Cortex of kidney (tissue), 1 donor: Measurements from ENCODE around the gene CD79B.
"Not testable (repeated sequence)": the region's sequence is repeated elsewhere in the genome, so short reads cannot be mapped to it uniquely, and the experiment has no call there.

Experiments used
- DNase-seq: peaks from one replicate; lab custom pipeline; 2025; lab: John Stamatoyannopoulos, UW

Gene CD79B

DNA sequence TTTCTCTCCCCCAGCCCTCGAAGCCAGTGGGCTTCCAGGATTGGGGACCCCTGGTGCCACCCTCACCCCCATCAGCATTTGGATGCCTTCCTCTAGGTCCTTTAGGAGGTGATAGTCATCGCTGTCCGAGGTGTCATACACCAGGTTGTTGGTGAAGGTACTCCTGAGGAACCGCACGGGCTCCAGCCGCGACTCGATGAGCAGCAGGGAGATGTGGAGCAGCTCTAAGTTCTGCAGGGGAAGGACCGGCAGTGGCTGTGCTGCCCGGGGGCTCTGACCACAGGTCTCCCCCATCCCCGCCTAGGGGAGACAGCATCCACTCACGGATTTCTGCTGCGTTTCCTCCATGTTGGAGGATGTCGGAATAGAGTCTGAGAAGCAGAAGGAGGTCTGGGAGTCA, 22.0 kb downstream of the CD79B start:
- no peak for DNase-seq

DNA sequence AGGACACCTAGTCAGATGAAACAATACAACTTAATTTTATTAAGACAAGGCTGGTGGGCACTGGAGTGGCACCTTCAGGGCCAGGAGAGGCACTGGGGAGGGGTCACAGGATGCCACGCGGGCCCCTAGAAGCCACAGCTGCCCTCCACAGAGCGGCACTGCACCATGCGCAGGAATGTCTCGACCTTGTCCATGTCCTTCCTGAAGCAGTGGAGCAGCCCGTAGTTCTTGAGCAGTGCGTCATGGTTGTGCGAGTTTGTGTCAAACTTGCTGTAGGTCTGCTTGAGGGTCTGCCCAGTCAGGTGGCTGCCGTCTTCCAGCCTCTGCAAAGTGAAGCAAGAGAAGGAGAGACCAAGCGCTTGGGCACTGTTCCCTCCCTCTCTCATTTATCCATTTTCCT, 22.5 kb downstream of the CD79B start:
- DNase-seq = not testable (repeated sequence)

DNA sequence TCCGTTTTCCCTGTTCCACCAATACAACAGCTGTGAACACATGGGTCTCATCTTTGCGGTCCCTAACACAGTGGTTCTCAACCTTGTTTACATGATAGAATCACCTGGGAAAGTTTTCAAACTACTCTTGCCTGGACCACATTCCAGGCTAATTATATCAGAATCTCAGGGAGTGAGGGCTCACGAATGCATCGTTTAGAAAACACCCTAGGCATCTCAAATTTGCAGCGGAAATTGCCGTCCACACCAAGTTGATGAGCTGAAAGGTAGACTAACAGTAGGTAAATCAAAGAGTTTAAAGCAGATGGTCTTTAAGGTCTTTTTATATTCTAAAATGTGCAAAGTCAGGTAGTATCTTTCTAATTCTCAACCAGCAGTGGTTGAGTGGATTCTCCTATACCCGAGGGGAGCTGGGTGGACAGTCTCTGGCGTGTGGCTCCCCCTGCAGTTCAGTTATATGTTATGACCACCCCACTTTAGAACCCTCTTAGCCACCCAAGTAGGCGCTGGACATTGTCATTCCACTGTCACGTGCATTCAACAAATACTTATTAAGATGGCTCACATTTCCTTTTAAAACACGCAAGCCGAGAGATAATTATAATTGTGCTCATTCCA, 24.9 kb downstream of the CD79B start:
- DNase-seq = not testable (repeated sequence)

DNA sequence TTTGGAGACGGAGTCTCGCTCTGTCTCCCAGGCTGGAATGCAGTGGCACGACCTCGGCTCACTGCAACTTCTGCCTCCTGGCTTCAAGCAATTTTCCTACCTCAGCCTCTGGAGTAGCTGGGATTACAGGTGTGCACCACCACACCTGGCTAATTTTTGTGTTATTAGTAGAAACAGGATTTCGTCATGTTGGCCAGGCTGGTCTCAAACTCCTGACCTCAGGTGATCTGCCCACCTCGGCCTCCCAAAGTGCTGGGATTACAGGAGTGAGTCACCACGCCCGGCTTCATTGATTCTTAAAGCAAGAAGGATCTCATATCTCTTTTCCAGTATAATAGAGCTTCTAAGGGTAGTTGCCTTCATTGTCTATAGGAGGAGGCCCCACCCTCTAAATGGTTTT, 27.3 kb downstream of the CD79B start:
- DNase-seq = not testable (repeated sequence)

DNA sequence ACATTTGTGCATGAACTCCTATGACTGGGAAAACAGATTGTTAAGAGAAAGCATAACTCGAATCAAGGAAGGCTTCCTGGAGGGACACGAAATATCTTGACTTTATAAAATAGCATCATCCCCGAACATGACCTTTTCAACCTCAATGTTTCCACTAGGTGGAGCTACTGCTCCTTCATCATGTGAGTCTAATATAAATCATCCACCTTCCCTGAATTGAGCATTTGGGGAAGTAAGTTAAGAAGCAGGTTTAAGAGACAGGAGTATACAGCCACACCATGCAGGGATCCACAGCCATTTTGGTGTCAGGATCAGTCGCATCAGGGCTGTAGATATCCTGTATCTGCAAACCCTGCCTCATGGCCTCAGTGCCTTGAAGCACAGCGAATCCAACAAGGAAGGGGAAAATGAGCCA, 28.3 kb downstream of the CD79B start:
- DNase-seq = not testable (repeated sequence)

DNA sequence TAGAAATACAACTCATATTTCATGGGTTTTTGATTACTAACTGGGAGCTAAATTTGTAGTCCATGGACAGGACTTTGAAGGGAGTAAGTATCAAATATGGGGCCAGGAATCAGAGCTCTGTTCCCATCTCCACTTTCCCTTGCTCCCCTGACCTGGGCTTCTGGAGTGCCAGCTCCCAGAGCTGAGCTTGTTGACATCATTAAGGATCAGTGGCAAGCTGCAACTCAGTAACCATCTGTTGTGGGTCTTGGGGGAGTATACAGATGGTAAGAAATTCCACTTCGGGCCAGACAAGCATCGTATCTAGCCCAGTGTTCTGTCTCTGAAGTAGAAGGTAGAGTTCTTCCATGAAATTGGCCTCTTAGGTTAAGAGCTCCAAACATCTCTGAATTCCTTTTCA, 30.2 kb downstream of the CD79B start:
- DNase-seq = not testable (repeated sequence)

DNA sequence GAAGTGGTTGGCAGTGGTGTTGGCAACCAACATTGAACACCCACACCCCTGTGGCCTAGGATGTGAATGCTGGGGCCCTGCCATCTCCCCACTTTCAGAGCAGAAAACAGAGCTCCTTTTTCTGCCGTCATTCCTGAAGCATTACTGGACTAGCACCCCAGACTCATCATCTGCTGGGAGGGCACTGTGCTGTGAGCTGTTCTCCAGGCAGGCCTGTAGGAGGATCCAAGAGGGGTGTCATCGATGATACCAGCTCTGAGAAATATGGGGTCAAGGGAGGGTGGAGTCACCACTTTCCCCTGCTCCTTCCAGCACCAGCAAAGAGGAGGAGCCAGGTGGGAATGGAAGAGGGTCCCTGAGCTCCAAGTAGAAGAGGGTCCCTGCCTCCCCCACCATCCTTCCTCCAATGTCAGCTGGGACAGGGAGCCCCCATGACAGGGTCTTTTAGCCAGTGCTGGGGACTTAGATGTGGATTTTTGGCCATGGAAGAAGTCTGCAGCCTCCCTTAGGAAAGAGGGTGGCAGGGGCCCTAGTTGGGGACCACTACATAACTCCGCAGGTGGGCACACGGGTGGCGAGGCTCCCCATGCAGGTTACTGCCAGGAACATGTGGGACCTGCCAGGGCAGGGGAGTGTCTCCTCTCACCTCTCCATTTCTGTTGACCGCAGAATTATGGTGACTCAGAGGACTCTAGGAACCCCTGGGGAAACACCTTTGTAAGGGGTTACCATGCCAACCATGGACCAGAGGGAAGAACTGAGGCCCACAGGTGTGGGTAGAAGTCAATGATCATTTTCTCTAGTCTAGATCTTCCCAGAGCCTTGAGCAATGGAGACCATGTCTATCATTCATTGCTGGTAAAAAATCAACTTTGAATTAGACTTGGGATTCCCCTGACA, 33.0 kb downstream of the CD79B start:
- DNase-seq = not testable (repeated sequence)

DNA sequence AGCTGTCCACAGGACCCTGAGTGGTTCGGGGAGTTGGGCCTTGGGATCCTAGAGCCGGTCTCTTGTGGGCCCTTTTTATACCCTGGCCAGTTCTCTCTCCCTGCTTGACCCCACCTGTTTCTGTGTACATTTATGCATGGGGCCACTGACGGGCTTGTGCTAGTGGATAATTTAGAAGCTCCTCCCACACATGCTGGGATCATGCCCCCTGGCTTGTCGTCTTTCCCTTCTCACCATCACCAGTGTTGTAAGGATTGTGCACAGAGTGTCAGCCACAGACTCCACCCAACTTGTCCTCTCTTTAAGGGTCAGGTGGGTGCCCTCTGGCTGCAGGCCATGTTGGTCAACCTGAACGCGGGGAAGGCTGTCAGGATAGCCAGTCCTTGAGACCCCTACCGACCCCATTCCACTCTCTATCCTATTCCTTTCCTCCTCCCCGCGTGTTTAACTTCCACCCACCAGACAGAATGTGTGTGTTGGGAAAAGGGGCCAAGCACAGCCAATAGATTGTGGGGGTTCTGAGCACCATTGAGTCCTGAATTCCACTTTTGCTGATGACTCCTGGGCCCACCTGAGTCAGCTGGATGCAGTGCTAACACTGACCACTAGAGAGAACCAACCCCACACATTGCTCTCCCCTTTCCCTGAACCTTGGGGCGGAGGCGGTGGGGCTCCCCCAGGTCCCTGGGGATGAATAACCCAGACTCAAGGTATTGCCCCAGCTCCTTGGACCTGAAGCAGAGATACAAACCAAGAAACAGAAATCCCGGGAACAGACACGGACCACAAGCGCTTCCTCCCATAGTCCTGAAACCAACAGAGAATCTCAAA, 35.4 kb downstream of the CD79B start, which contains the start of gene CSH1:
CSH1 (minus strand) TSS at position 51 of the 831 bp plus-strand sequence. CDS start 63 bp downstream, outside the sequence.
- not testable (repeated sequence) for DNase-seq

DNA sequence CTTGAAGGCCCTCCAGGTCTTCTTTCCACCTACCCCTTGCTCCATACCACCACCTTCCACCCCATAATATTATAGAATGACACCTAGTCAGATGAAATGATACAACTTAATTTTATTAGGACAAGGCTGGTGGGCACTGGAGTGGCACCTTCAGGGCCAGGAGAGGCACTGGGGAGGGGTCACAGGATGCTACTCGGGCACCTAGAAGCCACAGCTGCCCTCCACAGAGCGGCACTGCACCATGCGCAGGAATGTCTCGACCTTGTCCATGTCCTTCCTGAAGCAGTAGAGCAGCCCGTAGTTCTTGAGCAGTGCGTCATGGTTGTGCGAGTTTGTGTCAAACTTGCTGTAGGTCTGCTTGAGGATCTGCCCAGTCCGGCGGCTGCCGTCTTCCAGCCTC, 37.3 kb downstream of the CD79B start:
- not testable (repeated sequence) for DNase-seq

DNA sequence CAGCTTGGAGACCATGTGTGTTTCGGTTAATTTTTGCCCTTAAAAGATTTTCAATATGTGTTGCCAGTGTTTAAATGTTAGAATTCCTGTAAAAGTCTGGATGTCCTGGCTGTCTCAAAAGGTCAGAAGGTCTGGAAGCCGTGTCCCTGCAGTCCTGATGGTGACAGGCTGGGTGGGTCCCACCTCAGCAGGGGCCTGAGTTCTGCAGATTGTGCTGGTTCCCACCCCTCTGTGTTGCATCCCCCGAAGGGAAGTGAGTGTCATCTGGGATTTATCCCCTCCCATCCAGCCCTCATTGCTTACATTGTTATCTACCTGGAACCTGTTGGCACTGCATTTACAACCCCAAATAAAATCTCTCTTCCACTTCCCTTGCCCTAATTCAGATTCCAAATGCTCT, 38.1 kb downstream of the CD79B start:
- not testable (repeated sequence) for DNase-seq

DNA sequence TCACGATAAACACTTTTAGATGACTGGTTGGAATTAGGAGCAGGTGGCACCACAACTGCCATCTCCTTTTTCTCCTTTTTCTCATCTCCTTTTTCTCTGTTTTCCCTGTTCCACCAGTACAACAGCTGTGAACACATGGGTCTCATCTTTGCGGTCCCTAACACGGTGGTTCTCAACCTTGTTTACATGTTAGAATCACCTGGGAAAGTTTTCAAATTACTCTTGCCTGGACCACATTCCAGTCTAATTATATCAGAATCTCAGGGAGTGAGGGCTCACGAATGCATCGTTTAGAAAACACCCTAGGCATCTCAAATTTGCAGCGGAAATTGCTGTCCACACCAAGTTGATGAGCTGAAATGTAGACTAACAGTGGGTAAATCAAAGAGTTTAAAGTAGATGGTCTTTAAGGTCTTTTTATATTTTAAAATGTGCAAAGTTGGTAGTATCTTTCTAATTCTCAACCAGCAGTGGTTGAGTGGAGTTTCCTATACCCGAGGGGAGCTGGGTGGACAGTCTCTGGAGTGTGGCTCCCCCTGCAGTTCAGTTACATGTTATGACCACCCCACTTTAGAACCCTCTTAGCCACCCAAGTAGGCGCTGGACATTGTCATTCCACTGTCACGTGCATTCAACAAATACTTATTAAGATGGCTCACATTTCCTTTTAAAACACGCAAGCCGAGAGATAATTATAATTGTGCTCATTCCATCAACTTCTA, 39.7 kb downstream of the CD79B start:
- DNase-seq = not testable (repeated sequence)

DNA sequence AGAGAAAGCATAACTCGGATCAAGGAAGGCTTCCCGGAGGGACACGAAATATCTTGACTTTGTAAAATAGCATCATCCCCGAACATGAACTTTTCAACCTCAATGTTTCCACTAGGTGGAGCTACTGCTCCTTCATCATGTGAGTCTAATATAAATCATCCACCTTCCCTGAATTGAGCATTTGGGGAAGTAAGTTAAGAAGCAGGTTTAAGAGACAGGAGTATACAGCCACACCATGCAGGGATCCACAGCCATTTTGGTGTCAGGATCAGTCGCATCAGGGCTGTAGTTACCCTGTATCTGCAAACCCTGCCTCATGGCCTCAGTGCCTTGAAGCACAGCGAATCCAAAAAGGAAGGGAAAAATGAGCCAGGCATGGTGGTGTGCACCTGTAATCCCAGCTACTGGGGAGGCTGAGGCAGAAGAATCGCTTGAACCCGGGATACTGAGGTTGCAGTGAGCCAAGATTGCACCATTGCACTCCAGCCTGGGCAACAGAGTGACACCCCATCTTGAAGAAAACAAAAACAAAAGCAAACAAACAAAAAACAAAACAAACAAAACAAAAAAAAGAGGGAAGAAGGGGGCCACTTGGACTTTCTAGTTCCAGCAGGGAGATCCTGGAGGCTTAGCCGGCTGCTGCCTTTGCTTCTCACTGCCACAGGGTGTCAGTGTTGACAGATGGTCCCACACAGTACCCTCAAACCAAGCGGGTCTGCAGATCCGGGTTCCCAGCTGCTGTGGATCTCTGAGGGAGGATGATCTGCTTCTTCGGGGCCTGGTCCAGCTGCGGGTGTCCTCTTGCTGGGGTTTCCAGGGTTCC, 42.9 kb downstream of the CD79B start:
- DNase-seq = not testable (repeated sequence)

DNA sequence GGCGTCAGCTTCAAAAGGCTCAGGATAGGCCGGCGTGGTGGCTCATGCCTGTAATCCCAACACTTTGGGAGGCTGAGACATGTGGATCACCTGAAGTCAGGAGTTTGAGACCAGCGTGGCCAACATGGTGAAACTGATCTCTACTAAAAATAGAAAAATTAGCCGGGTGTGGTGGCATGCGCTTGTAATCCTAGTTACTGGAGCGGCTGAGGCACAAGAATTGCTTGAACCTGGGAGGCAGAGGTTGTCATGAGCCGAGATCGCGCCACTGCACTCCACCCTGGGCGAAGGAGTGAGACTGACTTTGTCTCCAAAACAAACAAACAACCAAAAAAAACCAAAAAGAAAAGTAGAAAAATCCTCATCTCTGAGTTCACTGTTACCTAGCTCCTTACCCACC, 47.0 kb downstream of the CD79B start:
- DNase-seq = not testable (repeated sequence)

DNA sequence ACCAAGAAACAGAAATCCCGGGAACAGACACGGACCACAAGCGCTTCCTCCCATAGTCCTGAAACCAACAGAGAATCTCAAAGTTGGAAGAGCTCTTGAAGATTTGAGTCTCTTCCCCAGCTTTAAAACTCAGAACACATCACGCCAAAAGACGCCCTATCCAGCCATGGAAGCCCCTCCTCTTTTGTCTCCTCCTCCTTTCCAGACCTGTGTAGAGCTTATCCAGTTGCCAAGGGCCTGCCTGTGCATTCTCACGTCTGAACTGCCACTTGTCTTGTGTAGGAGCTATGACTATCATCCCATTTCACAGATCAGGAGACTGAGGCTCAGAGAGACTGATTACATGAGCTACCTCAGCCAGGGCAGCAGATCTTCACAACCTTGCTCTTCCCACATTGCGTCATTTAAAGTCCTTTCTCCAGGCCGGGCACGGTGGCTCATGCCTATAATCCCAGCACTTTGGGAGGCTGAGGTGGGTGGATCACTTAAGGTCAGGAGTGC, 49.5 kb downstream of the CD79B start:
- not testable (repeated sequence) for DNase-seq

DNA sequence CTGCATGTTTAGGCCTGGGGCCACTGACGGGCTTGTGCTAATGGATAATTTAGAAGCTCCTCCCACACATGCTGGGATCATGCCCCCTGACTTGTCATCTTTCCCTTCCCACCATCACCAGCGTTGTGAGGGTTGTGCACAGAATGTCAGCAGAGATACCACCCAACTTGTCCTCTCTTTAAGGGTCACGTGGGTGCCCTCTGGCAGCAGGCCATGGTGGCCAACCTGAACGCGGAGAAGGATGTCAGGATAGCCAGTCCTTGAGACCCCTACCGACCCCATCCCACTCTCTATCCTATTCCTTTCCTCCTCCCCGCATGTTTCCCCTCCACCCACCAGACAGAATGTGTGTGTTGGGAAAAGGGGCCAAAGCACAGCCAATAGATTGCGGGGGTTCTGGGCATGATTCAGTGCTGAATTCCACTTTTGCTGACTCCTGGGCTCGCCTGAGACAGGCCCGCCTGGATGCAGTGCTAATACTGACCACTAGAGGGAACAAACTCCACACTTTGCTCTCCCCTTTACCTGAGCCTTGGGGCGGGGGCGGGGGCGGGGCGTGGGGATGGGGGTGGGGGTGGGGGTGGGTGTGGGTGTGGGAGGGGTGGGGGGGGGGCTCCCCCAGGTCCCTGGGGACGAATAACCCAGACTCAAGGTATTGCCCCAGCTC, 50.1 kb downstream of the CD79B start, which contains the start of gene GH2:
GH2 (minus strand) TSS at position 10 of the 667 bp plus-strand sequence. CDS start 143 bp downstream, outside the sequence.
- no peak for DNase-seq

DNA sequence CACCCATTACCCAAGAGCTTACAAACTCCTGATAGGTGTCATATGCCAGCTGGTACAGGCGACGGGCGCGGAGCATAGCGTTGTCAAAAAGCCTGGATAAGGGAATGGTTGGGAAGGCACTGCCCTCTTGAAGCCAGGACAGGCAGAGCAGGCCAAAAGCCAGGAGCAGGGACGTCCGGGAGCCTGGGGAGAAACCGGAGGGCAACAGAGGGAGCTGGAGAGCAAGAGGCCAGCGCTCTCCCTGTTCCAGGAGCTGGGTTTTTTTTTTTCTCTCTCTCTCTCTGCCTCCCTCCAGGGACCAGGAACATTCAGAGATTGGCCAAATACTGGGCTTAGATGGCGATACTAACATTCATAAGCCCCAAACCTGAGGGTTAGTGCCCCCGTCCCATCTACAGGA, 50.8 kb downstream of the CD79B start:
- DNase-seq = not testable (repeated sequence)

DNA sequence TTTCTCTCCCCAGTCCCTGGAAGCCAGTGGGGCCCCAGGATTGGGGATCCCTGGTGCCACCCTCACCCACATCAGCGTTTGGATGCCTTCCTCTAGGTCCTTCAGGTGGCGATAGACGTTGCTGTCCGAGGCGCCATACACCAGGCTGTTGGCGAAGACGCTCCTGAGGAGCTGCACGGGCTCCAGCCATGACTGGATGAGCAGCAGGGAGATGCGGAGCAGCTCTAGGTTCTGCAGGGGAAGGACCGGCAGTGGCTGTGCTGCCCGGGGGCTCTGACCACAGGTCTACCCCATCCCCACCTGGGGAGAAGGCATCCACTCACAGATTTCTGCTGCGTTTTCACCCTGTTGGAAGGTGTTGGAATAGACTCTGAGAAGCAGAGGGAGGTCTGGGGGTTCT, 51.4 kb downstream of the CD79B start:
- DNase-seq = no peak
